Esophagus squamous epithelium (tissue), 5 donors: ENCODE results near the gene SMIM12. TPM values are rescaled to one million over a fixed set of nuclear protein-coding genes. Genes with fewer than 3 reads are reported as not detected.

Source experiments
- DNase-seq: peaks from one replicate; lab custom pipeline; 2025; lab: John Stamatoyannopoulos, UW
- H3K27ac ChIP-seq, 4 donors: fragments of 200-600 bp; sonication (generic); one replicate each; pipeline ENCODE4 v1.5.1; 2016 to 2019; ENCODE audit warnings: mild to moderate bottlenecking in 1 of 4
- H3K27me3 ChIP-seq, 4 donors: fragments of 200-600 bp; sonication (generic); 1 replicate in 3 of 4; 2 replicates in 1 of 4; pipeline versions ENCODE4 v1.5.1 to v1.6.0; 2017 to 2021; ENCODE audit warnings: antibody characterized with exemption in 1 of 4
- H3K36me3 ChIP-seq, 3 donors: fragments of 200-600 bp; sonication (generic); one replicate each; pipeline ENCODE4 v1.5.1; 2016 to 2019
- H3K4me1 ChIP-seq, 3 donors: fragments of 200-600 bp; sonication (generic); one replicate each; pipeline ENCODE4 v1.5.1; 2017 to 2019
- H3K4me3 ChIP-seq, 4 donors: fragments of 200-600 bp; sonication (generic); 1 replicate in 3 of 4; 2 replicates in 1 of 4; pipeline ENCODE4 v1.5.1; 2016 to 2019; ENCODE audit warnings: mild to moderate bottlenecking in 2 of 4, moderate library complexity in 1 of 4
- H3K9me3 ChIP-seq, 3 donors: fragments of 200-600 bp; sonication (generic); one replicate each; pipeline ENCODE4 v1.5.1; 2016 to 2019
- POLR2A ChIP-seq, 4 donors: fragments of 450-650 bp; IDR thresholded peaks; one replicate each; pipeline ENCODE4 v1.6.1; 2017; ENCODE audit warnings: antibody characterized with exemption in 4 of 4, mild to moderate bottlenecking in 4 of 4, moderate library complexity in 3 of 4
- WGBS, 2 donors: methylation state at CpG; one replicate each; pipeline ENCODE4 v1.1.5; 2018; 5-methylcytosine and 5-hydroxymethylcytosine counted together
- intact Hi-C: fragments of 100-400 bp; cut with DNase I; formaldehyde crosslinking; loops from one replicate; pipeline ENCODE4 v1.15.0; 2022
- total RNA-seq, 4 donors: library from RNA; depleted of rRNA; stranded (reverse); fragments of >200 nt; gene quantifications; one replicate each; pipeline ENCODE4 v1.1.0, GENCODE V29; 2016
- TF ChIP-seq, protein P1 (sequence below), 6 experiments: fragments of 450-650 bp in 4 of 6; fragments of 200-600 bp in 2 of 6; sonication (generic) in 2 of 6; IDR thresholded peaks; one replicate each; pipeline ENCODE4 v1.5.1; 2016 to 2019; ENCODE audit warnings: antibody characterized with exemption in 6 of 6, mild to moderate bottlenecking in 4 of 6, moderate library complexity in 4 of 6
- donor health status: DM: yes; HTN: yes; CAD: no.

SMIM12 gene
- total RNA-seq, 4 donors from 2014 or later: 29.5 to 41.8 (median 36.0) TPM

DNA sequence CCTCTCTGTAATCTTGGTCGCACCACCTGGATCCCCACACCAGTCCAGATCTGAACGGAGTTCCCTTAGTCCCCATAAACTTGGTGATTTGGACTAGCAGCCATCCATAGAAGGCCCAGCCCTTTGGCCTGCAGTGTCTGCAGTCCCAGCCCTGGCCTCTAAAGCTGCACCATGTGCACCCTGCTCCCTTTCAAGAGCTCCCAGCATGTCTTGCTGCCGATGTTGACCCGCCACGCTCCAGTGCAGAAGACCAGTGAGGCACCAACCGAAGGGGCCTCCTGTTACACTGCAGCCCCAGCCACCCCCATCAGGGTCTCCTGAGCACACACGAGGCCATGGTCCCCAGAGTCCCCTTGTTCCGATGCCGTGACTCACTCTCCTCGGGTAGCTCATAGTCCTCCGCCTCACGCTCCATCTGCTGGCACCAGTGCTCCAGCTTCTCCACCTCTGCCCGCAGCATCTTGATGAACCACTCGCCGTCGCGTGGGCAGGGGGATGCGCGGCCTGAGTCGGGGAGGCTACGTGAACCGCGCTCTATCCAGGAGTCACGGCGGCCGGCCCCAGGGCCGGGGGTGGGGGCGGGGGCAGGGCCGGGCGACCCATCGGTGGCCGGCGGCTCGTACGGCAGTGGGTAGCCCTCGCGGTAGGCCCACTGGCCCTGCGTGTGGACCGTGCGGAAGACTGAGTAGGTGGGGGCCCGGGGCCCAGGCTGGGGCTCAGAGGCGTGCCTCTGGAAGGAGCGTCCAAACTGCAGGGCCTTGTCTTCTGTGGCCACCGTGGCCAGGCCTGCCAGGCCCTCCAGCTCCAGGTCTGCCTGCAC, 8.9 kb upstream of the SMIM12 start:
- Histone ChIP-seq H3K9me3 (no peaks in the 10 kb centered on the region), H3K4me3 (no peak overlapping the region), H3K36me3 (no peaks in the 10 kb centered on the region), H3K27me3 (peaks cover 0 to 20% (median 0%) of the 10 kb centered on the region in 4 donors), H3K4me1 (peaks cover 5 to 22% (median 12%) of the 10 kb centered on the region in 3 donors), H3K27ac (no peak overlapping the region)
- TF ChIP-seq, protein P1, sequence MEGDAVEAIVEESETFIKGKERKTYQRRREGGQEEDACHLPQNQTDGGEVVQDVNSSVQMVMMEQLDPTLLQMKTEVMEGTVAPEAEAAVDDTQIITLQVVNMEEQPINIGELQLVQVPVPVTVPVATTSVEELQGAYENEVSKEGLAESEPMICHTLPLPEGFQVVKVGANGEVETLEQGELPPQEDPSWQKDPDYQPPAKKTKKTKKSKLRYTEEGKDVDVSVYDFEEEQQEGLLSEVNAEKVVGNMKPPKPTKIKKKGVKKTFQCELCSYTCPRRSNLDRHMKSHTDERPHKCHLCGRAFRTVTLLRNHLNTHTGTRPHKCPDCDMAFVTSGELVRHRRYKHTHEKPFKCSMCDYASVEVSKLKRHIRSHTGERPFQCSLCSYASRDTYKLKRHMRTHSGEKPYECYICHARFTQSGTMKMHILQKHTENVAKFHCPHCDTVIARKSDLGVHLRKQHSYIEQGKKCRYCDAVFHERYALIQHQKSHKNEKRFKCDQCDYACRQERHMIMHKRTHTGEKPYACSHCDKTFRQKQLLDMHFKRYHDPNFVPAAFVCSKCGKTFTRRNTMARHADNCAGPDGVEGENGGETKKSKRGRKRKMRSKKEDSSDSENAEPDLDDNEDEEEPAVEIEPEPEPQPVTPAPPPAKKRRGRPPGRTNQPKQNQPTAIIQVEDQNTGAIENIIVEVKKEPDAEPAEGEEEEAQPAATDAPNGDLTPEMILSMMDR (IDR thresholded peaks at IDR 0.05): no peak
- TF ChIP-seq POLR2A (IDR thresholded peaks at IDR 0.05): no peak
- intact Hi-C loops: no loop called here
- DNase-seq: no peak
- WGBS, 2 donors: 92% methylated on average over 2 of the region's 44 CpGs; no CpG with 5 or more reads in 1 of the 2 donors

DNA sequence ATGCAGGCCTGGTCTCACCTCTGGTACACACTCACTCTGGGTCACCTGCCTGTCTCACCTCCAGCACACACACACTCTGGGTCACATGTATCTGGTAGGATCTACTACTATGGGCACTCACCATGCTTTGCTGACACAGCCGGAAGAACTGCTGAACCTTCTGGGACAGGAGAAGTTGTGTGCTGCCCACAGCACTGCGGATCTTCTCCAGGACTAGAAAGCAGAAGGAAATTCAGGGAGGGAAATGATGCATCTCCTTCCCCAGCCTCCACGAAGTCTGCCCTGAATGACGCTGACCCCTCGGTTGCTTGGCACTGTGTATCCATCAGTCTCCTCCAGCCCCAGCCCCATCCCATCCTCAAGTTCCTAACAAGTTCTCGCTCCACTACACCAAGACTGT, 7.9 kb upstream of the SMIM12 start:
- Histone ChIP-seq H3K27me3 (peaks cover 0 to 10% (median 0%) of the 10 kb centered on the region in 4 donors), H3K36me3 (no peaks in the 10 kb centered on the region), H3K4me3 (no peak overlapping the region), H3K4me1 (peaks cover 5 to 22% (median 12%) of the 10 kb centered on the region in 3 donors), H3K27ac (no peak overlapping the region), H3K9me3 (no peaks in the 10 kb centered on the region)
- intact Hi-C loops: no loop called here
- TF ChIP-seq, protein P1 (IDR thresholded peaks at IDR 0.05): no peak
- no peak for TF ChIP-seq POLR2A (IDR thresholded peaks at IDR 0.05)
- no peak for DNase-seq
- 74 to 83% methylated on average over 4 to 6 of the region's 6 CpGs for WGBS, 2 donors

DNA sequence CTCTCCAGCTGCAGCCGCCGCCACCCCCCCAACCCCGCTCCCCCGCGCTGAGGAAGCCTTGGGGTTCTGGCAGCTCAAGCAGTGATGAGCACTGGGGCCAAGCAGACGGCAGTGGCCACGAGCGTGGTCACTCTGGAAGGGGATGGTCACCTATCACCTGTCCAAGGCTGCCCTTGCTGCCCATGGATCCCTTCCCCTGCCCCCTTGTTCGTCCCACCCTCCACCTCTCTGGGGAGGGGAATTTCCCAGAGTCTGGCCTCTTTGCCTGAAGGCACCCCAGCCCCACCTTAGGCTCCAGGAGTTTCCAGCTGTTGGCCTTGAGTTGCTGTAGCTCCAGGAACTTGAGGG, 7.2 kb upstream of the SMIM12 start:
- TF ChIP-seq, protein P1 (IDR thresholded peaks at IDR 0.05): no peak
- TF ChIP-seq POLR2A (IDR thresholded peaks at IDR 0.05): no peak
- Histone ChIP-seq H3K9me3 (no peaks in the 10 kb centered on the region), H3K36me3 (no peaks in the 10 kb centered on the region), H3K4me1 (peaks cover 5 to 22% (median 12%) of the 10 kb centered on the region in 3 donors), H3K27ac (peak overlapping the region; percentile 81 to 90 (median 87)), H3K4me3 (peak overlapping the region; percentile 70 to 81 (median 76)), H3K27me3 (peaks cover 0 to 3% (median 0%) of the 10 kb centered on the region in 4 donors)
- WGBS, 2 donors: 11% methylated on average over 6 of the region's 9 CpGs; no CpG with 5 or more reads in 1 of the 2 donors
- DNase-seq: no peak
- intact Hi-C loops: no loop called here

DNA sequence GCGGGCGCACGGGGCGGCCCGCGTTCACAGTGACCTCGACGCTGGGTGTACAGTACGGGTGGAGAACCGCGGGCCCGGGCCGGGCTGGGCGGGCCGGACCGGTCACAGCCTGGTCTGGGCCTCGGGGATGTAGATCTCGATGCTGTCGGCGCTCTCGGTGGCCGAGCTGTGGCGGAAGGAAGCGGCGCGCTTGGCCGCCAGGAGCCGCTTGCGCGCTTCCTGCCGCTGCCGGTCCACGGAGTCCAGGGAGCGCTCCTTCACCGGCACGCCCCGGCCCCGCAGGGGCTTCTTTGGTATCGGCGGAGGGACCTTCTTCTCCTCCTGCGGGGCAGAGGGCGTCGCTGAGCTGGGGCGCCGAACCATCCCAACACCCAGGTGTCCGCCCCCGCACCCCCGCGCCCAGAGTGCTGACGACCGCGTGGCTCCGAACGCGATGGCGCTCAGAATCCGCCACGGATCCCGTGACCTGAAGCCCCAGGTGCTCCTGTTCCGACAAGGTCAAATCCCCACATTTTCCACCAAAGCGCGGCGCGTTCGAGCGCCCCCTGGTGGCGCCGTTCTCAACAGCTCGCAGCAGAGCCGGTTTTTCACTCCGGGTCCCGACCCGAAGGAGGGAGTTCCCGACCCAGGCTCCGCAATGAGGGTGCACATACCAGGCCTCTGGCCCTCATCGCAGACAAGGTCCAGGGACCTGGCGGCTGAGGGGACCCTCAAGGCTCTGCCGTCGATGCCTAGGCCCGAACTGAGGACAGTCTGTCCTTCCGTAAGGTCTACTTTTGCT, 6.6 kb upstream of the SMIM12 start:
- H3K9me3 ChIP-seq: no peaks in the 10 kb centered on the region
- intact Hi-C loops: no loop called here
- peak overlapping the region; percentile 70 to 81 (median 76) for H3K4me3 ChIP-seq
- peak overlapping the region; percentile 81 to 90 (median 87) for H3K27ac ChIP-seq
- TF ChIP-seq, protein P1 (IDR thresholded peaks at IDR 0.05): peak; percentile 92 to 99 (median 96)
- peak in 2 of 4 donors; percentile 17 to 44 for TF ChIP-seq POLR2A (IDR thresholded peaks at IDR 0.05)
- WGBS, 2 donors: 0% methylated on average over 3 of the region's 81 CpGs; no CpG with 5 or more reads in 1 of the 2 donors
- H3K4me1 ChIP-seq: peaks cover 5 to 22% (median 12%) of the 10 kb centered on the region in 3 donors
- DNase-seq: peak; percentile 25
- H3K27me3 ChIP-seq: no peaks in the 10 kb centered on the region
- H3K36me3 ChIP-seq: no peaks in the 10 kb centered on the region
